Measurements from ENCODE around the gene NUBP1. TPM values are rescaled to one million over a fixed set of nuclear protein-coding genes. Genes with fewer than 3 reads are reported as not detected.

NUBP1 gene
- total and polyA plus RNA-seq, 9 of the 15 experiments (the other 6 are each of a cell fraction or from before 2014, with no cell fraction given), result 17.2 to 55.1 (median 35.6) TPM

DNA sequence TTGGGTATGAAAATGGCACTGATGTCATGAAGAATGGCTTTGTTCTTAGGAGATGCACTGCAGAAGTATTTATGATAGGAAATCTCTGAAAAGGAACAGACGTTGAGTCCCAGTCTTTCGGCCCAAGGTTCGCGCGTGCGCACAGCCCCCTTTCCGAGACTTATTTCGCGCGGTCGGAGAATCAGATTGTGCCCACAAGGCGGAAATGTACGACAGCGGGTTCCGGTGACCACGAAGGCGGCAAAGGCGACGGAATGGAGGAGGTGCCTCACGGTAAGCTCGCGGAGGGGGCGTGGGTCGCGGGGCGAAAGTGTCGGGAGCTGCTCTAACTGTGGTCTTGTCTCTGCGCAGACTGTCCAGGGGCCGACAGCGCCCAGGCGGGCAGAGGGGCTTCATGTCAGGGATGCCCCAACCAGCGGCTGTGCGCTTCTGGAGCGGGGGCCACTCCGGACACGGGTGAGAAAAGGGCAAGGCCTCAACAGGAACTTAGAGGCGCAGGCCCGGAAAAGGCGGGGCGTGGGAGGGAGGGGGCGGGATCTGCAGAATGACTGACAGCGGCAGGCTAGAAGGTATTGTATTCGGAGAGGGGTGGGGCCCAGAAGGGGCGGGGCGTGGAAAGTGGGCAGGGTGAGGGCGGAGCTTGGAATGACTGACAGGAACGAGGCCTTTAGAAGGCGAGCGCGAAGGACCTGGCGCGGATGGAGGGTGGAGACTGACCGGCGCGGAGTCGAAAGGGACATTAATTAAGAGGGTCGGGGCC, at the start of gene NUBP1 (continued):
- TF ChIP-seq, protein P1, sequence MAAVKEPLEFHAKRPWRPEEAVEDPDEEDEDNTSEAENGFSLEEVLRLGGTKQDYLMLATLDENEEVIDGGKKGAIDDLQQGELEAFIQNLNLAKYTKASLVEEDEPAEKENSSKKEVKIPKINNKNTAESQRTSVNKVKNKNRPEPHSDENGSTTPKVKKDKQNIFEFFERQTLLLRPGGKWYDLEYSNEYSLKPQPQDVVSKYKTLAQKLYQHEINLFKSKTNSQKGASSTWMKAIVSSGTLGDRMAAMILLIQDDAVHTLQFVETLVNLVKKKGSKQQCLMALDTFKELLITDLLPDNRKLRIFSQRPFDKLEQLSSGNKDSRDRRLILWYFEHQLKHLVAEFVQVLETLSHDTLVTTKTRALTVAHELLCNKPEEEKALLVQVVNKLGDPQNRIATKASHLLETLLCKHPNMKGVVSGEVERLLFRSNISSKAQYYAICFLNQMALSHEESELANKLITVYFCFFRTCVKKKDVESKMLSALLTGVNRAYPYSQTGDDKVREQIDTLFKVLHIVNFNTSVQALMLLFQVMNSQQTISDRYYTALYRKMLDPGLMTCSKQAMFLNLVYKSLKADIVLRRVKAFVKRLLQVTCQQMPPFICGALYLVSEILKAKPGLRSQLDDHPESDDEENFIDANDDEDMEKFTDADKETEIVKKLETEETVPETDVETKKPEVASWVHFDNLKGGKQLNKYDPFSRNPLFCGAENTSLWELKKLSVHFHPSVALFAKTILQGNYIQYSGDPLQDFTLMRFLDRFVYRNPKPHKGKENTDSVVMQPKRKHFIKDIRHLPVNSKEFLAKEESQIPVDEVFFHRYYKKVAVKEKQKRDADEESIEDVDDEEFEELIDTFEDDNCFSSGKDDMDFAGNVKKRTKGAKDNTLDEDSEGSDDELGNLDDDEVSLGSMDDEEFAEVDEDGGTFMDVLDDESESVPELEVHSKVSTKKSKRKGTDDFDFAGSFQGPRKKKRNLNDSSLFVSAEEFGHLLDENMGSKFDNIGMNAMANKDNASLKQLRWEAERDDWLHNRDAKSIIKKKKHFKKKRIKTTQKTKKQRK (IDR thresholded peaks at IDR 0.05; ENCODE audit: borderline replicate concordance, low read depth, low read length), result no peak
- peak; percentile 65 for TF ChIP-seq HNRNPLL (IDR thresholded peaks at IDR 0.05; ENCODE audit: low read depth, low read length, poor library complexity, severe bottlenecking)
- peak; percentile 96 for TF ChIP-seq GABPA (tag; conservative IDR thresholded peaks at IDR 0.05; ENCODE audit: low read depth)
- TF ChIP-seq CAMTA2 (CRISPR knock-in tag; conservative IDR thresholded peaks at IDR 0.05), result no peak
- TF ChIP-seq, protein P2, sequence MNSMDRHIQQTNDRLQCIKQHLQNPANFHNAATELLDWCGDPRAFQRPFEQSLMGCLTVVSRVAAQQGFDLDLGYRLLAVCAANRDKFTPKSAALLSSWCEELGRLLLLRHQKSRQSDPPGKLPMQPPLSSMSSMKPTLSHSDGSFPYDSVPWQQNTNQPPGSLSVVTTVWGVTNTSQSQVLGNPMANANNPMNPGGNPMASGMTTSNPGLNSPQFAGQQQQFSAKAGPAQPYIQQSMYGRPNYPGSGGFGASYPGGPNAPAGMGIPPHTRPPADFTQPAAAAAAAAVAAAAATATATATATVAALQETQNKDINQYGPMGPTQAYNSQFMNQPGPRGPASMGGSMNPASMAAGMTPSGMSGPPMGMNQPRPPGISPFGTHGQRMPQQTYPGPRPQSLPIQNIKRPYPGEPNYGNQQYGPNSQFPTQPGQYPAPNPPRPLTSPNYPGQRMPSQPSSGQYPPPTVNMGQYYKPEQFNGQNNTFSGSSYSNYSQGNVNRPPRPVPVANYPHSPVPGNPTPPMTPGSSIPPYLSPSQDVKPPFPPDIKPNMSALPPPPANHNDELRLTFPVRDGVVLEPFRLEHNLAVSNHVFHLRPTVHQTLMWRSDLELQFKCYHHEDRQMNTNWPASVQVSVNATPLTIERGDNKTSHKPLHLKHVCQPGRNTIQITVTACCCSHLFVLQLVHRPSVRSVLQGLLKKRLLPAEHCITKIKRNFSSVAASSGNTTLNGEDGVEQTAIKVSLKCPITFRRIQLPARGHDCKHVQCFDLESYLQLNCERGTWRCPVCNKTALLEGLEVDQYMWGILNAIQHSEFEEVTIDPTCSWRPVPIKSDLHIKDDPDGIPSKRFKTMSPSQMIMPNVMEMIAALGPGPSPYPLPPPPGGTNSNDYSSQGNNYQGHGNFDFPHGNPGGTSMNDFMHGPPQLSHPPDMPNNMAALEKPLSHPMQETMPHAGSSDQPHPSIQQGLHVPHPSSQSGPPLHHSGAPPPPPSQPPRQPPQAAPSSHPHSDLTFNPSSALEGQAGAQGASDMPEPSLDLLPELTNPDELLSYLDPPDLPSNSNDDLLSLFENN (IDR thresholded peaks at IDR 0.05; ENCODE audit: low read depth in 2 of 2, low read length in 2 of 2), result no peak
- TF ChIP-seq ZNF140 (CRISPR knock-in tag; IDR thresholded peaks at IDR 0.05), result no peak
- TF ChIP-seq ZBTB49 (CRISPR knock-in tag; IDR thresholded peaks at IDR 0.05; ENCODE audit: borderline replicate concordance), result no peak
- peak; percentile 98 for TF ChIP-seq EP400 (IDR thresholded peaks at IDR 0.05)
- TF ChIP-seq PHF8 (IDR thresholded peaks at IDR 0.05; ENCODE audit: borderline replicate concordance, low read length), result peak; percentile 99
- TF ChIP-seq ZNF668 (CRISPR knock-in tag; IDR thresholded peaks at IDR 0.05), result no peak
- TF ChIP-seq ZNF830 (CRISPR knock-in tag; IDR thresholded peaks at IDR 0.05), result no peak
- no peak for TF ChIP-seq RBM39 (optimal IDR thresholded peaks at IDR 0.05; ENCODE audit: low read depth, low read length)
- TF ChIP-seq KDM1A (IDR thresholded peaks at IDR 0.05), result no peak
- TF ChIP-seq NONO (IDR thresholded peaks at IDR 0.05; ENCODE audit: low read depth in 2 of 2, low read length in 1 of 2), result no peak
- TF ChIP-seq HDAC2 (IDR thresholded peaks at IDR 0.05), result peak; percentile 89
- 0 out of 2 replicates have a peak, but pooled peaks have one; percentile 32 for TF ChIP-seq ZNF75A (CRISPR knock-in tag; IDR thresholded peaks at IDR 0.05)
- TF ChIP-seq EHMT2 (IDR thresholded peaks at IDR 0.05), result no peak

All from K562 (cell line).